Measurements from ENCODE around the gene ZNF275.
"Not testable (repeated sequence)": the region's sequence is repeated elsewhere in the genome, so short reads cannot be mapped to it uniquely, and the experiment has no call there.

Gene ZNF275

DNA sequence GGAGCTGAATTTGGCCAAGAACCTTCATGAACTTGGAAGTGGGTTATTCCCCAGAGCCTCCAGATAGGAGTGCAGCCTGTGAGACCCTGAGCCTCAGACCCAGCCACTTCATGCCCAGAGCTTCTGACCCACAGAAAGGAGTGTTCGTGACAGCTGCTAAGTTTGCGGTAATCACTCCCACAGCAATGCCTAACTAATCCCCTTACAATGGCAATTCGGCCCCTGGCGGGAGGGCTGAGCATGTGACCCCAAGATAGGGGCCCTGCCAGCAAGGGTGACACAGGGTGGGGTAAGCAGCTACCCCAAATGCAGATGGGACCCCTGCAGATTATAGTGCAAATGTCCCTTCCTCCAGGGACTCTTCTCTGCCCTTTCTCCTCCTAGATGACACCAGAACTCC is 44.7 kb downstream of the ZNF275 start:
- H3K27me3 ChIP-seq (ENCODE audit: control insufficient read depth, insufficient read depth, low read length): no peaks in the 10 kb centered on the region
- DNase-seq (ENCODE audit: low read depth, low spot score): no peak
- H3K4me3 ChIP-seq (ENCODE audit: low read length): no peak overlapping the region
- H3K9me3 ChIP-seq (ENCODE audit: control insufficient read depth, insufficient read depth, low read length): no peaks in the 10 kb centered on the region
- no peaks in the 10 kb centered on the region for H3K4me1 ChIP-seq (ENCODE audit: control insufficient read depth, insufficient read depth, low read length)
- H3K27ac ChIP-seq (ENCODE audit: low read length): no peak overlapping the region
- no peaks in the 10 kb centered on the region for H3K36me3 ChIP-seq (ENCODE audit: control insufficient read depth, insufficient read depth, low read length)
- no CpG with 5 or more reads among the region's 4 CpGs for WGBS (ENCODE audit: insufficient coverage, insufficient read length)

DNA sequence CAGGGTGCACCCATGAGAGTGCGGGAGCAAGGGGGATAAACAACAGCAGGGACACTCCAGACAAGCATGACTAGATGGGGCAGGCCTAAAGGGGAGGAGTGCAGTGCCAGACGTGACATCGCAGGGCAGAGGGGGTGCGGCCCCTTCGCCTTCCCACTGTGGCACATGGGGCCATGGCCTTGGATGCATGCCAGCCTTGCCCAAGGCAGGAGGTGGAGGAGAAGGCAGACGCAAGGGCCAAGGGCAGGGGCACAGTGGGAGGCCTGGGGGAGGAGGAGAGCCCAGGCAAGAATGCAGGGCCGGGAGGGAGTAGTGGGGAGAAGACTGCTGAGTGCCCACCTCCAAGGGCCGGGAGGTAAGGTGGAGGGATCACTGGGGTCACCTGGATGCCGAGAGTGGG is 45.6 kb downstream of the ZNF275 start:
- Histone ChIP-seq H3K27ac (ENCODE audit: low read length) (no peak overlapping the region), H3K4me3 (ENCODE audit: low read length) (no peak overlapping the region), H3K36me3 (ENCODE audit: control insufficient read depth, insufficient read depth, low read length) (no peaks in the 10 kb centered on the region), H3K27me3 (ENCODE audit: control insufficient read depth, insufficient read depth, low read length) (no peaks in the 10 kb centered on the region), H3K9me3 (ENCODE audit: control insufficient read depth, insufficient read depth, low read length) (no peaks in the 10 kb centered on the region), H3K4me1 (ENCODE audit: control insufficient read depth, insufficient read depth, low read length) (no peaks in the 10 kb centered on the region)
- no CpG with 5 or more reads among the region's 9 CpGs for WGBS (ENCODE audit: insufficient coverage, insufficient read length)
- no peak for DNase-seq (ENCODE audit: low read depth, low spot score)

DNA sequence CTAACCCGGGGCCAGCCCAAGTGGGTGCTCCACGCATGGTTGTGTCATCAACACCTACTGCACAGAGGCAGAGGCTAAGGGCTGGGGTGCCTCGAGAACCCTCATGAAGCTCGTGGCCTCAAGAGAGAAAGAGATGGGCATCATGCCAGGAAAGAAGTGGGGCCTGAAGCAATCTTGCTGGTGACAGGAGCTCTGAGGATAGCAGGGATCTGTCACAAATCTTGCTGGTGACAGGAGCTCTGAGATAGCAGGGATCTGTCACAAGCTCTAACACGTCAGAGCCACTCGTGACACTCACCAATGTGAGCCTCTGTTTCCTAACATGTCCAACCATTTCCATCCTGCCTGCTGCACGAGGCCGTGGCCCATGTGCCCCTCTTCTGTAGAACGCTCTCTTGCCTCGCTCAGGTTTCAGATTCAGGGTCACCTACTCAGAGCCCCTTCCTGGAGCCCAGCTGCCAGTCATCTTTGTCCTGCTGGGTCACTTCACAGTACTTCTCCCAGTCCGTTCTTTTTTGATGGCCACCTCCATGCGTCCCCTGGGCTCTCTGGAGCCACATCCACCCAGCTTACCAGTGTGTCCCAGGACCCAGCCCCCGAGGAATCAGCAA is 46.1 kb downstream of the ZNF275 start:
- Histone ChIP-seq H3K27me3 (ENCODE audit: control insufficient read depth, insufficient read depth, low read length) (no peaks in the 10 kb centered on the region), H3K9me3 (ENCODE audit: control insufficient read depth, insufficient read depth, low read length) (no peaks in the 10 kb centered on the region)
- WGBS (ENCODE audit: insufficient coverage, insufficient read length): no CpG with 5 or more reads among the region's 13 CpGs

DNA sequence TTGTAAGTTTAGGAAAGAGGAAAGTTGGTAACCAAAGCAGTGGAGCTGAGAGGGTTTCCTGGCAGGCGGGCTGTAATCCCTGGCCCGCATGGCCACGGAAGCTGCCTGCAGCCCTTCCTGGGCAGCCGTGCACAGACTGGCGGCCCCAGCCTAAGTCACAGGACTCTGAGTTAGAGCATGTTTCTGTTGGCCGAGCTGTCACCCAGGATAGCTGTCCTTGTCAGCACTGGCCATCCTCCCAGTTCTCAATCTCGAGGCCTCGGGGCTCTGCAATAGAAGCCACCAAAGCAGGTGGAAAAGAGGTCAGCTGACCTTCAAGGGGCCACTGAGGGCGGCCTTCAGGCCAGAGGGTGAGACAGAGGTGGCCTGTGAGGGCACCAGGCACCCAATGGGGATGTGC is 46.7 kb downstream of the ZNF275 start:
- Histone ChIP-seq H3K4me3 (ENCODE audit: low read length) (no peak overlapping the region), H3K9me3 (ENCODE audit: control insufficient read depth, insufficient read depth, low read length) (no peaks in the 10 kb centered on the region), H3K36me3 (ENCODE audit: control insufficient read depth, insufficient read depth, low read length) (no peaks in the 10 kb centered on the region), H3K4me1 (ENCODE audit: control insufficient read depth, insufficient read depth, low read length) (no peaks in the 10 kb centered on the region), H3K27me3 (ENCODE audit: control insufficient read depth, insufficient read depth, low read length) (no peaks in the 10 kb centered on the region), H3K27ac (ENCODE audit: low read length) (no peak overlapping the region)
- DNase-seq (ENCODE audit: low read depth, low spot score): no peak
- WGBS (ENCODE audit: insufficient coverage, insufficient read length): no CpG with 5 or more reads among the region's 9 CpGs

More for the DNA sequence above, 46.1 kb downstream of the ZNF275 start:
- no peak overlapping the region for H3K4me3 ChIP-seq (ENCODE audit: low read length)
- no peaks in the 10 kb centered on the region for H3K4me1 ChIP-seq (ENCODE audit: control insufficient read depth, insufficient read depth, low read length)
- DNase-seq (ENCODE audit: low read depth, low spot score): no peak
- H3K27ac ChIP-seq (ENCODE audit: low read length): no peak overlapping the region
- H3K36me3 ChIP-seq (ENCODE audit: control insufficient read depth, insufficient read depth, low read length): no peaks in the 10 kb centered on the region

DNA sequence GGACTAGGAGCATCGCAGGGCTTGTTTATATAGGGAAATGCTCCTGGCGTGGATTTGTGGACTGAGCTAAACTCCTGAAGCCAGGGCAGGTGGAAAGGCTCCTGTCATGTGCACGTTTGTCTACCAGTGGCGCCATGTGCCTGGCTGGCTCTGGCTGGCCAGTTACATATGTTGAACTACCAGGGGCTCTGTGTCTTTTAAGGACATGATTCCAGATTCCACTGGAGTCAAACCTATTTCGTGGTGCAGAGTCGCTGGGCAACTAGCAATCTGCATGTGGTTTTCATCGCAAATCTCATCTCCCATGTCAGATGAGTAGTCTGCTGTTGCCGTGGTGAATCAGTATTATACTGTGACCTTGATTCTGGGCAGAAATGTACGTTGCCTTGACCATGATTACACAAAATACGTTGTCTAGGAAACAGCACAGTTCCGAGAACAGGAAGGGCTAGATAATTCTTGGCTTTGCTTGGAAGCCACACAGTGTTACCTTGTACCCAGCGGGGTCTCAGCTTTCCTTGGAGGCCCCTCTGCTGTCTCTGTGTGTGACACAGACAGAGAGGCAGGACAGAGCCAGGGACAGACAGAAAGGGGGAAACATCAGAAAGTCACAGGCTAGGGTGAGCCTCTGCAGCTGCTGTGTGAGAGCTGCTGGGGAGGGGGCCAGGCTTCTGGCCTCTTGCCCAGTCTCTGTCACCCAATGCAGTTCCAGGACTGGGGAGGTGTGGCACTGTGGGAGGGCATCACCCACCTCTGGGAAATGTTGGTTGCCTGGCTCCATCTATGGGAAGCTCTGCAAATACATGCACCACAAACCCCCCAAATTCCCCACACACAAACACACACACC is 48.0 kb downstream of the ZNF275 start:
- no peak overlapping the region for H3K4me3 ChIP-seq (ENCODE audit: low read length)
- no peaks in the 10 kb centered on the region for H3K4me1 ChIP-seq (ENCODE audit: control insufficient read depth, insufficient read depth, low read length)
- H3K27me3 ChIP-seq (ENCODE audit: control insufficient read depth, insufficient read depth, low read length): no peaks in the 10 kb centered on the region
- no peaks in the 10 kb centered on the region for H3K36me3 ChIP-seq (ENCODE audit: control insufficient read depth, insufficient read depth, low read length)
- no peak for DNase-seq (ENCODE audit: low read depth, low spot score)
- WGBS (ENCODE audit: insufficient coverage, insufficient read length): no CpG with 5 or more reads among the region's 12 CpGs
- H3K27ac ChIP-seq (ENCODE audit: low read length): no peak overlapping the region
- no peaks in the 10 kb centered on the region for H3K9me3 ChIP-seq (ENCODE audit: control insufficient read depth, insufficient read depth, low read length)

DNA sequence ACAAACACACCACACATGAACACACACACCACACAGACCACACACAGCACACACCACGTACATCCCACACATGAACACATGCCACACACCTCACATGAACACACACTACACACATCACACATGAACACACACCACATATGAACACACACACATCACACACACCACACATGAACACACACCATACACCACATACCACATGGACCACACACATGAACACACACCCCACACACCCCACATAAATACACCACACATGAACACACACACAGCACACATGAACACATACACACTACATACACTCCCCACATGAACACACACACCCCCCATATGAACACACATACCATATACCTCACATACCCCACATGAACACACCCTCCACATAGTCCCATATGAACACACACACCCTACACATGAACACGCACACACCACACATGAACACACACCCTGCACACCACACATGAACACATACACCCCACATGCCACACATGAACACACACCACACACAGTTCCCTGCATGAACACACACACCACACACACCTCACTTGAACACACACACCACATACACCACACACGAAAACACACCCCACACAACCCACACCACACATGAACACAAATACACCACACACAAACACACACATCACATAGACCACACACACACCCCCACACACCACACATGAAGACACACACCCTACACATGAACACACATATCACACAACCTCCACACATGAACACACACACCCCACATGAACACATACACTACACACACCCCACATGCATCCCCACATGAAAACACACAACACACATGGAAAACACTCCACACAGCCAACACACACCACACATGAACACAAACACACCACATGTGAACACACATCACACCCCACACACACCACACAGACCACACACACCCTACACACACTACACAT is 48.9 kb downstream of the ZNF275 start:
- no peaks in the 10 kb centered on the region for H3K27me3 ChIP-seq (ENCODE audit: control insufficient read depth, insufficient read depth, low read length)
- H3K36me3 ChIP-seq (ENCODE audit: control insufficient read depth, insufficient read depth, low read length): no peaks in the 10 kb centered on the region
- 100% methylated on average over 1 of the region's 3 CpGs for WGBS (ENCODE audit: insufficient coverage, insufficient read length)
- no peak overlapping the region for H3K27ac ChIP-seq (ENCODE audit: low read length)
- no peaks in the 10 kb centered on the region for H3K9me3 ChIP-seq (ENCODE audit: control insufficient read depth, insufficient read depth, low read length)
- no peak overlapping the region for H3K4me3 ChIP-seq (ENCODE audit: low read length)
- no peak for DNase-seq (ENCODE audit: low read depth, low spot score)
- H3K4me1 ChIP-seq (ENCODE audit: control insufficient read depth, insufficient read depth, low read length): no peaks in the 10 kb centered on the region

DNA sequence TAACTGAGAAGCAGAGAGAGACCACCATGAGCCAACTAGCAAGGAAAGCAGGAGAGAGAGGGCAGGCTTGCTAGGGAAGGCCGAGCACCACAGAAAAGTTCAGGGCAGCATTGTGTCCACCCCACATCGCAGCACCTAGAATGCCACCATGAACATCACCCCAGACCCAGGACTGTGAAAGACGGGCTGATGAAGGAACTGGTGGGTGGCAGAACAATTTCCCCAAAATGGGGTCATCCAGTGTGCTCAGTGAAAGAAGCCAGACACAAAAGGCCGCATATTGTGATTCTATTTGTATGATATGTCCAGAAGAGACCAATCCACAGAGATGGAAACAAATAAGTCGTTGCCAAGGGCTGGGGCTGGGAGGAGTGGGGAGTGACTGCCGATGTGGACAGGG is 50.4 kb downstream of the ZNF275 start:
- Histone ChIP-seq H3K27ac (ENCODE audit: low read length) (no peak overlapping the region), H3K36me3 (ENCODE audit: control insufficient read depth, insufficient read depth, low read length) (no peaks in the 10 kb centered on the region), H3K4me3 (ENCODE audit: low read length) (no peak overlapping the region), H3K9me3 (ENCODE audit: control insufficient read depth, insufficient read depth, low read length) (no peaks in the 10 kb centered on the region), H3K4me1 (ENCODE audit: control insufficient read depth, insufficient read depth, low read length) (no peaks in the 10 kb centered on the region), H3K27me3 (ENCODE audit: control insufficient read depth, insufficient read depth, low read length) (no peaks in the 10 kb centered on the region)
- no peak for DNase-seq (ENCODE audit: low read depth, low spot score)
- WGBS (ENCODE audit: insufficient coverage, insufficient read length): no CpG with 5 or more reads among the region's 6 CpGs

DNA sequence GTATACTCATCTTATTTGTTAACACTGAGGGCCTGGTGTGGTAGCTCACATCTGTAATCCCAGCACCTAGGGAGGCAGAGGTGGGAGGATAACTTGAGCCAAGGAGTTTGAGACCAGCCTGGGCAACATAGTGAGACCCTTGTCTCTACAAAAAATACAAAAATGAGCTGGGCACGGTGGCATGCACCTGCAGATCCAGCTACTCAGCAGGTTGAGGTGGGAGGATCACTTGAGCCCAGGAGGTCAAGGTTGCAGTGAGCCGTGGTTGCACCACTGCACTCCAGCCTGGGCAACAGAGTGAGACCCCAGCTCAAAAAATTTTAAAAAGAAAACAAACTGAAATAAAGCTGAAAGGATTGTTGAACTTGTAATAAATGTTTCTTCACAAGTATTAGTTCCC is 51.0 kb downstream of the ZNF275 start:
- not testable (repeated sequence) for DNase-seq (ENCODE audit: low read depth, low spot score); H3K9me3 ChIP-seq (ENCODE audit: control insufficient read depth, insufficient read depth, low read length); H3K4me1 ChIP-seq (ENCODE audit: control insufficient read depth, insufficient read depth, low read length); H3K4me3 ChIP-seq (ENCODE audit: low read length); H3K27ac ChIP-seq (ENCODE audit: low read length); H3K27me3 ChIP-seq (ENCODE audit: control insufficient read depth, insufficient read depth, low read length); H3K36me3 ChIP-seq (ENCODE audit: control insufficient read depth, insufficient read depth, low read length)
- no CpG with 5 or more reads among the region's 2 CpGs for WGBS (ENCODE audit: insufficient coverage, insufficient read length)

DNA sequence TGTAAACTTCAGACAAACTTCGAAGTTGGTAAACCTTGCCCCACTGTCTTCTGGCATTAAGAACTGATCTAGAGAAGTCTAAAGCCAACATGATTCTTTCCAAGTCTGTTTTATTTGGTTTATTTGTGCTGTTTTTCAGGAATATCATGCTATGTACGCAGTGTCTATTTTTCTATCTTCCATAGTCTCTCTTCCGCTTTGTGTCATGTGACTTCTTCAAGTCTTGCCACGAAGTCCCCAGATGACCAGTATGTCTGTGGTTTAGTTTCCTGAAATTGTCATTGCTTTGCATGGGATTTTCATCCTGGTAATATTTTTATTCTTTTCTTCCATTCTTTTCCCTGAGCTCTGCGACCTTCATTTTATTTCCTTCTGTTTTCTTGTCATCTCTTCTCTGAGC is 52.1 kb downstream of the ZNF275 start:
- no peak overlapping the region for H3K4me3 ChIP-seq (ENCODE audit: low read length)
- no peaks in the 10 kb centered on the region for H3K27me3 ChIP-seq (ENCODE audit: control insufficient read depth, insufficient read depth, low read length)
- H3K9me3 ChIP-seq (ENCODE audit: control insufficient read depth, insufficient read depth, low read length): no peaks in the 10 kb centered on the region
- DNase-seq (ENCODE audit: low read depth, low spot score): no peak
- no peak overlapping the region for H3K27ac ChIP-seq (ENCODE audit: low read length)
- no CpG with 5 or more reads among the region's 5 CpGs for WGBS (ENCODE audit: insufficient coverage, insufficient read length)
- no peaks in the 10 kb centered on the region for H3K4me1 ChIP-seq (ENCODE audit: control insufficient read depth, insufficient read depth, low read length)
- H3K36me3 ChIP-seq (ENCODE audit: control insufficient read depth, insufficient read depth, low read length): no peaks in the 10 kb centered on the region

DNA sequence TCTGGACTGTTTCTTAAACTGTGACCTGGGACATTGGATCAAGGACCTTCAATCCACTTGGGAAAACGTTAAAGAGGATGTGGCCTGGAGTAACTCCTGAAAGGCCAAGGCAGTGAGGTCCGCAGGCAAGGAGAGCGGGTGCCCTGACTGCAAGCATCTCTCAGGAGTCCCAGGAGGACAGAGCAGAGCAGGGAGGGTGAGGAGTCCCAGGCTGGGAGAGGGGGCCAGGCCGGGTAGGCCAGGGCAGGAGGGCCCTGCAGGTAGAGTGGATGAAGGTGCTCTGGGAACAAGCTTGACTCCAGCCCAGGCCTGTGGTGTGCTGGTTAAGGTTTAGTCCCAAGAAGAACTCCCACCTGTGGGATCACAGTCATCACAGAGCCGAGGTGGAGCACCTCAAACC is 53.4 kb downstream of the ZNF275 start:
- no peaks in the 10 kb centered on the region for H3K9me3 ChIP-seq (ENCODE audit: control insufficient read depth, insufficient read depth, low read length)

More for the DNA sequence above, 53.4 kb downstream of the ZNF275 start:
- H3K27ac ChIP-seq (ENCODE audit: low read length): no peak overlapping the region
- no peaks in the 10 kb centered on the region for H3K27me3 ChIP-seq (ENCODE audit: control insufficient read depth, insufficient read depth, low read length)
- WGBS (ENCODE audit: insufficient coverage, insufficient read length): no CpG with 5 or more reads among the region's 5 CpGs
- no peaks in the 10 kb centered on the region for H3K4me1 ChIP-seq (ENCODE audit: control insufficient read depth, insufficient read depth, low read length)
- H3K4me3 ChIP-seq (ENCODE audit: low read length): no peak overlapping the region
- DNase-seq (ENCODE audit: low read depth, low spot score): no peak
- no peaks in the 10 kb centered on the region; the same call in 1 of the 2 replicates for H3K36me3 ChIP-seq (ENCODE audit: control insufficient read depth, insufficient read depth, low read length)

Measured in iPS DF 6.9 (cell line).